GM12891 (cell line): Measurements from ENCODE around the gene DERL2.

Experiments
- POLR2A ChIP-seq: IDR thresholded peaks from 2 replicates; pipeline ENCODE4 v1.6.1; 2011; ENCODE audit warnings: low read depth, low read length, control low read depth
- POLR2AphosphoS5 ChIP-seq: IDR thresholded peaks from 2 replicates; pipeline ENCODE4 v1.6.1; 2011; ENCODE audit warnings: low read depth, low read length, control low read depth

- TF ChIP-seq POLR2A (no peak), POLR2AphosphoS5 (no peak)
These were observed 30.2 kb upstream of the DERL2 start for GRCh38 chr17:5516060-5516792.
